GM18526 (cell line): ENCODE data around the gene TMEM8B.

Experiments used
- POLR2A ChIP-seq: IDR thresholded peaks from 3 replicates; pipeline ENCODE4 v1.6.1; 2011; ENCODE audit not compliant: insufficient read length; ENCODE audit errors: extremely low read depth

TMEM8B gene

GRCh38 chr9:35903049-35903448 is 74.0 kb downstream of the TMEM8B start:
- no peak for TF ChIP-seq POLR2A

DNA sequence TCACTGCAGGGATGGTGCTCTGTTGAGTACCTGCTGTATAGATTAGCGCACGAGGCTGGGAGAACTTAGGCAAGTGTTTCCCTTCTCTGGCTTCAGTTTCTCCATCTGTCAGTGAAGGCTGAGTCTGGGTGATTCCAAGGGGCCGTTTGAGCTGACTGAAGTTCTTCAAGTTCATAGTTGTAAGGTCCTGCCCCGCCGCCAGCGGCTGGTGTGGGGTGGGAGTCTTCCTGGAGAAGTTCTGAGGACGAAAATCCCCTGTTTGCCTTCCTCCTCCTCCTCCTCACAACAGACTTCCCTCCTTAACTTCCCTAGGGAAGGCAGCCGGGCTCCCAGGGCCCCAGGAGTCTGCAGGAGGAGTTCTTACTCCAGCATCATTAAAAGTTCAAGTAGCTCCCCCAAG is 75.3 kb downstream of the TMEM8B start:
- TF ChIP-seq POLR2A: no peak

GRCh38 chr9:35905051-35905781 is 76.2 kb downstream of the TMEM8B start:
- no peak for TF ChIP-seq POLR2A

DNA sequence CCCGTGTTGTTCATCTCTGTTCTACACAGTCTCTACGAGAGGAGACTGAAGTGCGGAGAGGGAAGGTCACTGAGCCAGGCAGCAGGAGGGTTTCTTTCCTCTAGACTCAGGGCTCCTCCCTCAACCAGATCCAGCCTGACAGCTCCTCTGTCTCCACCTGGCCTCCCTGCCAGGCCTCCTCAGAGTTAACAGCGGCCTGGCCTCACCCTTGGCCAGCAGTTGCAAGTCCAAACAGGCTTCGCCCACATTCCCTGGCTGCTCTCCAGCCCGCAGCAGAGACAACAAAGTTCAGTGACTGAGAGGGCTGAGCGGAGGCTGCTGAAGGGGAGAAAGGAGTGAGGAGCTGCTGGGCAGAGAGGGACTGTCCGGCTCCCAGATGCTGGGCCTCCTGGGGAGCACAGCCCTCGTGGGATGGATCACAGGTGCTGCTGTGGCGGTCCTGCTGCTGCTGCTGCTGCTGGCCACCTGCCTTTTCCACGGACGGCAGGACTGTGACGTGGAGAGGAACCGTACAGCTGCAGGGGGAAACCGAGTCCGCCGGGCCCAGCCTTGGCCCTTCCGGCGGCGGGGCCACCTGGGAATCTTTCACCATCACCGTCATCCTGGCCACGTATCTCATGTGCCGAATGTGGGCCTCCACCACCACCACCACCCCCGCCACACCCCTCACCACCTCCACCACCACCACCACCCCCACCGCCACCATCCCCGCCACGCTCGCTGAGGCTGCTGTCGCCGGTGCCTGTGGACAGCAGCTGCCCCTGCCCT is 77.1 kb downstream of the TMEM8B start, which contains the start of gene HRCT1:
Gene HRCT1, plus strand, starts transcription at position 291 of the 768 bp plus-strand sequence. Its CDS starts 86 bp downstream, at position 377.
- no peak for TF ChIP-seq POLR2A

GRCh38 chr9:35906923-35907699 is 78.1 kb downstream of the TMEM8B start:
- no peak for TF ChIP-seq POLR2A

DNA sequence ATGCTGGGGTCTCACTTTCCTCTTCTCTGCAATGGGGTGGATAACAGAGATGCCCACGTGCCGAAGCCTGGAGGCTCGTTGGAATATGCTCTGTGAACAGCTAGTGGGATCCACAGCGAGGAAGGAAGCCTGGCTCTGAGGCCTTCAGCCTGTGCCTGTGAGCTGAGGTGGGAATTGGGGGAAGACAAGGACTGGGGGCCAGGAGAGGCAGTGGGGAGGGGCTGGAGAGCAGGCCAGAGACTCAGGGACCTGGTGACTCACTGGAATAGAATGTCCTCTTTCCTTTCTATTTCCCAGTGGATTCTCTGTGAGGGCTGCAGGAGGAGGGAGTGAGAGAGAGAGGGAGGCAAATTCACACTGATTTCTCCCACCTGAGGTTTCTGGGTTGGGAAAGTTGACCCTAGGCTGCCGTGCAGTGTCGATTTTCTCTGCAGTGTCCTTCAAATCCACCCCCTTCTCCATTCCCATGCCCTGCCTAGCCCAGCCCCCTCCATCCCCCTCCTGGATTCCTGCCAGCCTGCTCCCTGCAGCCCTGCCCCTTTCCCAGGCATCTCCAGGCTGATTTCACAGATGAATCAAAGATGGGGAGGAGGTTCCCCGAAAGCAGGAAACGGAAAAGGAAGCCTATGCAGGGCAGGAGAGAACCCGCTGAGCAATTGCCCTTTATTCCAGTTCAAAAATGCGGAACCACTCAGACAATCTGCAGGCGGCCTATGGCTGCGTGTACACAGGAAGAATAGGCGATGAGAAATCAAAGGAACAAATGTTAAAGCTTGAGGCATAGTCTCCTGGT is 78.9 kb downstream of the TMEM8B start:
- no peak for TF ChIP-seq POLR2A

DNA sequence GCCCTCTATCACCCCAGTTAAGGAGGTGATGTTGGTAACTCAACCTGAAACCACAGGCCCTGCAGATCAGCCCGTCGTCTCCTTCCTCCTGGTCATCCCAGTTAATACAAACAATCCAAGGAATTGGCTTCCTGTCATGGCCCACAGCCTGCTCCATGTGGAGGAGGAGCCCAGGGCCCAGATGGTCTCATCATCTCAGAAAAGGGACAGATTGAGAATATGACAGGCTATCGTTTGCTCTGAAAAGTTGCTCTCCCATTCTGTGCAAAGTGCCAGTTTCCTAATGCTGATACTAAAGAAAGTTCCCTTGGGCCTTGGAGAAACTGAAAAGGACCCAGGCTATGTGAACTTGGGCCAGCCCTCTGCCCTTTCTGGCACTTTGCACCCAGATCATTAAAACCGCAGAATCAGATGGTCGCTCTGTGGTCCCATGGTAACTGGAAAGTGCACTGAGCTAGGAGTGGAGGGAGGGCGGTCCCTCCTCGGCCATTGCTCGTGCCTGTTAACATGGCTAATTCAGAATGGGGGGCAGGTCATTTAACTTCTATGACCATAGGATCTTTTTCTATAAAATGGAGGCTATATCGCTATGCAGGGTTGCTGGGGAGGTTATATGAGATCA is 79.6 kb downstream of the TMEM8B start:
- TF ChIP-seq POLR2A: no peak

- no peak for TF ChIP-seq POLR2A
These were observed 80.2 kb downstream of the TMEM8B start, which contains the start of gene SPAAR for GRCh38 chr9:35909274-35909673. SPAAR (plus strand) TSS chr9:35909490; CDS start chr9:35910464, 974 bp downstream.

- TF ChIP-seq POLR2A: no peak
These were observed 80.9 kb downstream of the TMEM8B start for GRCh38 chr9:35909687-35910612.

DNA sequence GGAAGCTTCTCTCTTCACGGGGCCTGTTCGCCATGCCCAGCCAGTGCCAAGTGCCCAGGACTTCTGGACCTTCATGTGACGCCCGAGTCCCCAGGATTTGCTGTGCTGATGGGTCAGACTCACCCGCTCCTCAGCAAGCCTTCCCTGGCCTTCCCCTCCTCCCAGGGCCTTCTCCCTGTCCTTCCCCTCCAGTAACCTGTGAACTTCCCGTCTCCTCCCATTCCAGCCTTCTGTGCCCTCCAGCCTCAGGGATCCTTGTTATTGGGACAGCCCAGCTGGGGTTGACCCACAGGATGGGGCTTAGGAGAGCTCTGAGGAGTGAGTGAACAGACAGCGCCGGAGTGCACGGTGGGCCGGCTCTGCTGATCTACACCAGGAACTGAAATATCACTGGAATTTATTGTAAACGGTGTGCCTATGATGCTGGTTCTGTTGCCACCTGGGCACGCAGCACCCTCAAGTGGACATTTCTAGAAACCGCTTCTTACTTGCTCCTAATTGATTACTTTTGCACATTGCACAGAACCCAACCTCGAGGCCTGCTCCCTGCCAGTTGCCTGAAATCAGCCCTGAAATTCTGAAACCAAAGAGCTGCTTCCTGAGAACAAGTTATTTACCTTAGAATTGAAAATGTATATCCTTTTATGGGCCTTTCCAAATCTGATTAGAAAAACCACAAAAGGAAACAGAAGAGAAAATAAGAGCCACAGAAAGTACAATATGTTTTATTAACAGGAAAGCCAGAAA is 81.8 kb downstream of the TMEM8B start:
- TF ChIP-seq POLR2A: no peak

DNA sequence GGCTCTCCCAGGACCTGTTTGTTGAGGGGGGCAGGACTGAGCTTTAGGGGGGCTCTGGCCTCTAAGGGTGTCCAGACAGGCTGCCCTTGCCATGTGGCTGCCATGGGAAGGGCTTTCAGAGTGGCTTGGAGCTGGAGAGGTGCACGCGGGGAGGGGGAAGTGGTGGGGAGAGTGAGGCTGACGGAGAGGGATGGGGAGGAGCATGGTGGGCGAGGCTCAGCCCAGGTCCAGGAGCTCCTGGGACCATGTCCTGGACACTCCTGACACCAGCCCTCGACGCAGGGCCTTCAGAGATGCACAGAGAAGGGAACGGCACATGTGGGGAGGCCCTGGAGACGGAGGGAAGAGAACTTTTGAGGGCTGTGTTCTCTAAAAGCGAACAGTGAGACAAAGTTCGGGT is 82.7 kb downstream of the TMEM8B start:
- TF ChIP-seq POLR2A: no peak

GRCh38 chr9:35912791-35913400 is 83.9 kb downstream of the TMEM8B start:
- no peak for TF ChIP-seq POLR2A
